GM19238 (cell line): ENCODE measurements around the gene LILRA5.
"Not testable (repeated sequence)": the region's sequence is repeated elsewhere in the genome, so short reads cannot be mapped to it uniquely, and the experiment has no call there.

Source experiments
- DNase-seq: peaks from one replicate; pipeline ENCODE4 v3.0.0; 2011; ENCODE audit warnings: low spot score; ENCODE audit not compliant: insufficient read length

The LILRA5 gene

GRCh38 chr19:54307389-54308020 lies 5.5 kb downstream of the LILRA5 start:
- no peak for DNase-seq

DNA sequence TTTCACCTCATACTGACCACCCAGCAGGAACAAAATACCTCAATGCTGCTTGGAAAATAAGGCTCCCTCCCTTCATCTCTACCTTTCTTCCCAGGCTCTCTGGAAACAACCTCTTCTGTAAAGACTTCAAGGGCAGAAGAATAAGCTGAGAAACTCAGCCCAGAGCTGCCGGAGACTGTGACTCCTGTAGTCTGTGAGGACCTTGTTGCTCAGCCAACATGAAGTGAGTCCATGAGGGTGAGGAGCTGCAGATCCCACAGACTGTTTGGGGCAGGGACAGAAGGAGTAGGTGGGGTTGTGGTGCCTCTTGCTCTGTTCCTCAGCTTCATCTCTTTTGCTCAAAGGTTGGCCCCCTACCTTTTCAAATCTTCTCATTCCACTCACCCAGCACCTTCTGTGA lies 7.8 kb downstream of the LILRA5 start:
- no peak for DNase-seq

DNA sequence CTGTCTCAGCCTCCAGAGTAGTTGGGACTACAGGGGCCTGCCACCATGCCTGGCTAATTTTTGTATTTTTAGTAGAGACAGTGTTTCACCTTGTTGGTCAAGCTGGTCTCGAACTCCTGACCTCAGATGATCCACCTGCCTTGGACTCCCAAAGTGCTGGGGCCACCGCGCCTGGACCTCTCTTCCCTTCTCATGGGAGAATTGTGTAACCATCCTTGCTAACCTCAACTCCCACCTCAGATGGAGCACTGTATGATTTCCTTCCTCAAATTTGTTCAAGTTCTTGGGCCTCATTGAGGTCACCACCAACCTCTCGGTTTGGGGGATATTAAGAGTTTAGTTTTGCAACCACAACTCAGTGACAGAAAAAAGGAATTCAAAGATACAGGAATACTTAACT lies 10.7 kb downstream of the LILRA5 start:
- DNase-seq = no peak

DNA sequence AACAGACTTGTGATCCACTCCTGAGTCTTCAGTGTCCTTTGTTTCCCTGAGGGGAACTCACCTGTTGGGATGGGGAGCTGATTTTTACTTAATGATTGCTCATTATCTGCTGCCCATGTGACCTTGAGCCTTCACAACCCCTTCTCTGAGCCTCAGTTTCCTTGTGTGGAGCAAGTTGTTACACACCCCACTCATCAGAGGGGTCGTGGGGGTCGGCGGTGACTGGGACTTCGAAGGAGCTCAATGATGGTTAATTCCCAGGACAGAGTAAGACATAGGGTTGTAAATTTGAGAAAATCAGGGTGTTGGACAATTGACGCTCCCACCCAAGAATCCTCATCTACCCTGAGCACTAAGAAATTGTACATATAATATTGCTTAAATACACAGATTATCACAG lies 13.5 kb downstream of the LILRA5 start:
- DNase-seq = no peak

- DNase-seq = no peak
Measured at GRCh38 chr19:54299126-54299498, 13.9 kb downstream of the LILRA5 start.

DNA sequence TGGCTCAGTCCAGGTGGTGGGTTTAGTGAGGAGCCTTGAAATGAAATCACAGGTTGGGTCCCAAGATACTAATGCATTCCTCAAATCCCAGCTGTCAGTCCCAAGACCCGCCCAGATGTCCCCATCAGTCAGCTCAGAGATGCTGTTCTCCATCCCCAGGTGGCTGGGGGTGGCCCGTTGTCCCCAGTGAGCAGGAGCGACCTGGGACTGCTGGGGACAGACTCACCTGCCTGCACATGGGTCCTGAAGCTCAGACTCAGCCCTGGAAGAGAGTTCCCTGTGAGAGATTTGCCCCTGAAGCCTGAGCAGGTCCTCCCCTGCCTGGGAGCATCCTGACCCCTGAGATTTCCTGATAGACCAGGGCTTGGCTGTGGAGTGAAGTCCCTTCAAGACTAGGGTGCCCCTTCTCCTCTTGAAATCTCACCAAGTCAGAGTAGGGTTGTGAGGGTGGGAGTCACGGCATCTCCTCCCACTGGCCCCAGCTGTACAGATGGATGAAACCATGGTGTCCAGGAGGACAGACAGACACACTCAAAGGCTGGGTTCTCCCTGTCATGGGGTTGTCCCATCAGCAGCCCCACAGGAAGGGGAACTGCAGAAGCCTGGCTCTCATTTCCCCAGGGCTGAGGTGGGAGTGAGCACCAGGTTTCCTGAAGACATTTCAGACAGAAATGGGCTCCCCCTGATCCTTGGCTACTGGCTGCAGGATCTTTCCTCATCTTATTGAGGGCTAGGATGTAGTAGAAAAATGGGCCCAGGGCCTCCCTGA lies 14.4 kb downstream of the LILRA5 start:
- no peak for DNase-seq

- no peak for DNase-seq
Measured at GRCh38 chr19:54297759-54298305, 15.1 kb downstream of the LILRA5 start.

DNA sequence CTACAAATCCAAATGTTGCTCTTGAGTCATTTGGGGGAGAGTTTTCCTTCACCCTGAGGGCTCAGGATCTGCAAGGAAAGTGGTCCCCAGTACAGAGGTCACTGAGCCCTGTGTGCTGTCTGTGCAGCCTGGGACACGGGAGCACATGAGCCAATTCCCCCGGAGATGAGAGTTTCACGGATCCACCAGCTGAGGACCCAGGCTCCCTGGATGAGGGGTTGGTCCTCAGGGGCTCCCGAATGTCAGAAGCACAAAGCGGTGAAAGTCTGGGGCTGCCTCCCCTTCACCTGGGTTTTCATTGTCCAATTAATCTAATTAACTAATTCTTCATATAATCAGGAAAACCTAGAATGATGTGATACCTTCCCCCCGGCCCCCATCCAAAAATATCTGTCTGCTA lies 18.4 kb downstream of the LILRA5 start:
- no peak for DNase-seq

DNA sequence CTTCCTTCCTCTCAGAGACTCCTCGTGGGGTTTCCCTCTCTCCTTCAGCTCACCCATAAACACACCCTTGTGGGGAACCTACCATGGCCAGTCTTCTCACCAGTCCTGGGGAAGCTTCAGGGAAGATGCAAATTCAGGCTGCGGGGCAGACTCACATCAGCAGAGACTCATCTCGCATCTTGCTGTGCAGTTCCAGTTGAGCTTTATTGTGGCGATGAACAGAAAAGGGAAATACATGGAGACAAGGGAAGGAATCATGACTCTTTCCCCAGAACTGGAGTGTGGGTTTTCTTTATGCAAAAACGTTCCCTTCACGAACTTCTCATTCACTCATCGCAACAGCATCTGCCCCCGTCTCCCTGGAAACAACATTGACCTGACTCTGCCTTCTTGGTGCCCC lies 23.8 kb downstream of the LILRA5 start:
- DNase-seq = not testable (repeated sequence)

GRCh38 chr19:54287456-54287855 lies 25.5 kb downstream of the LILRA5 start:
- DNase-seq = no peak

DNA sequence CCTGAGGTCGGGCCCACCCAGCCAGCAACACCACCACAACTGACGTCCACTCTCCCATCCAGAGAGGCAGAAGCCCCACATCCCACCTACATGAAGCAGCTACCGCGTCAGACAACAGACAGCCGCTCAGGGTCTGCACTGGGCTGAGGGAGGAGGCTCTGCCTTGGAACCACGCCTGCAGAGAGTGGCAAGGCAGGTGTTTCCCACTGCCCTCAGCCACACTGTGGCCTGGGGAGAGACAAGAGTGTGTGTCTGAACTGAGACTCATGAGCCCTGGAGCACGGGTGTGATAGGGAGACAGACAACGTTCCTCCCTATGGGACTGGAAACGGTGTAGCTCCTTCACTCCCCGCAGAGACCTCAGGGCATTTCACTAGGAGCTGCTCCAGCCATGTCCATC lies 26.7 kb downstream of the LILRA5 start:
- not testable (repeated sequence) for DNase-seq

DNA sequence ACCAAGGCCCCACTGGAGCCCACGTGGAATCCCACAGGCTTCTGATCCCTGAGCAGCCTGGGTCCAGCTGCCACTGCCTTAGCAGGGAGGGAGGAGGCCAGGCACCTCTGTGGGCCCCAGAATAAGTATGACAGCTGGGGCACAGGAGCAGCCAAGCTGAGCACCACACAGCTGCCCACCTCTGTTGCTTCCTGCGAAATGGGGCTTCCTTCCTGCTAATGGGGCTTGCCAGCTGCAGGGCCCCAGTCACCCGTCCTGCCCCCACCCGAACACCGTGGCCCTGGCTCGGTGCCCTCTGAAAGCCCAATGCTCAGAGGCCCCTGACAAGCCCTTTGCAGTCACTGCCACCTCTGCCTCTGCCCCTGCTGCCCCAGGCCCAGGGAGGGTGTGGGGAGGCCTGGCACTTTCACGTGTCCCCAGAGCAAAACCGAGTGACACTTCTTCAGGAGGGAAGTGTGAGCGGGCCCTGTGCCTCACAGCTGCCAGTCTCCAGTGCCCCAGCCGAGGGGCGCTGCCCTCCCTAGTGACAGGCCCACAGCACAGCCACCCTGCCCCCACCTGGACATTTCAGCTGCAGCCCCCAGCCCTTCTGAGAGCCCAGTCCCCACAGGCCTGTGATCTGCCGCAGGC lies 27.4 kb downstream of the LILRA5 start:
- not testable (repeated sequence) for DNase-seq

GRCh38 chr19:54282686-54283470 lies 30.1 kb downstream of the LILRA5 start:
- DNase-seq = no peak

GRCh38 chr19:54281729-54282075 lies 31.3 kb downstream of the LILRA5 start:
- not testable (repeated sequence) for DNase-seq

DNA sequence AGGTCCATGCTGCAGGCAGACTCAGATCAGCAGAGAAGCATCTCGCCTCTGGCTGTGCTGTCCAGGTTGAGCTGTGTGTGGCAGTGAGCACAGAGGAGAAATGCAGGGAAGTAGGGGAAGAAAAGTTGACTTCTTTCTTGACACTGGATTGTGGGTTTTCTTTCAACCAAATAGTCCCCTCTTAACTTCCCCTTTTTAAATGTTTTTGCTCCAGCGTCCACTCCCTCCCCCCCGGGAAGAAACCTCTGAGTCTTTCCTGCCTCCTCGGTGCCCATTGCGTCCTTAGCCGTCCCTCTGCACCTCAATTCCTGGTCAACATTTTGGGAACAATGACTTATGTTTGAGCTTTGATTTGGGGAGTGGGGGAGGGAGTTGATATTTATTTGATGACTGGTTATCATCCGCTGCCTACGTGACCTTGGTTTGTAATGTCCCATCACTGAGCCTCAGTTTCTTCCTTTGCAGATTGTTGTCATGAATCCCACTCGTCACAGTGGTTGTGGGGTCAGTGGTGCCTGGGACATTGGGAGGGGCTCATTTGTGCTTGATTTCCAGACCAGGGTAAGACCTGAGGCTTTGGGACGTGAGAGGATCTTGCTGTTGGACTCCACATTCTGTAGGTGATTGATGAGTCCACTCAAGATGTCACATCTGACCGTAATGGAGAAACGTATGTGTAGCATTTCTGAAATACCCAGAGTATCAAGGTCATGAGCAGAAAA lies 31.8 kb downstream of the LILRA5 start, which contains the start of gene LILRB2:
Gene LILRB2, minus strand, starts transcription at position 104 of the 722 bp plus-strand sequence. CDS start 614 bp downstream, outside the sequence.
- DNase-seq = no peak

DNA sequence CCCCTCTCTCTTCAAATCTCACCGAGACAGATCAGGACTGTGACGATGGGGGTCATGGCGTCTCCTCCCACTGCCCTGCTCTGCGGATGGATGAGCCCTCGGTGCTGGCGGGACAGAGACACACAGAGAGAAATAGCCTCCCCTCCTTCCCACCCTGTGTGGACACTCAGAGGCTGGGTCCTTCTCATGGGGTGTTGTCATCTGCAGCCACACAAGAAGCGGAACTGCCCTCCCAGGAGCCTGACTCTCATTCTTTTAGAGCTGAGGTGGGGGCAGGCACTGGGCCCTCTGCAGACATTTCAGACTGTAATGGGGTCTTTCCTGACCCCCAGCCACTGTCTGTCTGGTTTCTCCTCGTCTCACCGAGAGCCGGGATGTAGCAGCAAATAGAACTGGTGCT lies 32.5 kb downstream of the LILRA5 start:
- not testable (repeated sequence) for DNase-seq

DNA sequence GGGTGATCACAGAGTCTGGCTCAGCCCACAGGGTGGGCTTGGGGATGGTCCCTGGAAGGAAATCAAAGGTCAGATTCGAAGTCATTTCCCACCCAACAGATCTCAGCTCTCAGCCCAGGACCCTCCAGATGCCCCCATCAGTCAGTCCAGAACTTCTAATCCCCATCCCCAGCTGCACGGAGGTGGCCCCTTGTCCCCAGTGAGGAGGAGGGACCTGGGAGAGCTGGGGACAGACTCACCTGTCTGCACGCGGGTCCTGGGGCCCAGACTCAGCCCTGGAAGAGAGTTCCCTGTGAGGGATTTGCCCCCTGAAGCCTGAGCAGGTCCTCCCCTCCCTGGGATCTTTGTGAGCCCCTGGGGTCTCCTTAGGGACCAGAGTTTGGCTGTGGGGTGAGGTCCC lies 32.9 kb downstream of the LILRA5 start:
- DNase-seq = not testable (repeated sequence)

GRCh38 chr19:54279406-54279962 lies 33.5 kb downstream of the LILRA5 start:
- no peak for DNase-seq

- DNase-seq = not testable (repeated sequence)
Measured at GRCh38 chr19:54278571-54279195, 34.3 kb downstream of the LILRA5 start.

DNA sequence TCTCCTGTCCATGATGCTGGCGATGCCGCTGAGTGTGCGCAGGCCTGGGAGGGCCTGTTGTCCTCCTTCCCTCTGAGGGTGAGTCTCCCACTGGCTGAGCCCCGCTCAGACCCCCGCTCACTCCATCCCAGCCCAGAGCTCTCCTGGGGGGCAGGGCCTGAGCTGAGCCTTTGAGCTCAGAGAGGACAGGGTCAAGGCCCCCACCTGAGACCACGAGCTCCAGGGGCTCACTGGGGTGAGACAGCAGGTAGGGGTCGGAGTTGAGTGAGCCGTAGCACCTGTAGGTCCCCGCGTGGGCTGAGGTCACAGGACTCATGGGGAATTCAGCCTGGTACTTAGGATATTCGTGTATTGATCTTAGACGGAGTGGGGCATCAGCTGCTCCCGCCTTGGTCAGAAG lies 34.9 kb downstream of the LILRA5 start:
- DNase-seq = not testable (repeated sequence)
